GM12875 (cell line): ENCODE data around the gene POLR1D.

Source experiments
- H3K4me3 ChIP-seq: one replicate; pipeline ENCODE4 v1.5.1; 2011; ENCODE audit warnings: low read depth, low read length, control low read depth
- TF ChIP-seq, protein P1 (sequence below): IDR thresholded peaks from 2 replicates; pipeline ENCODE4 v1.5.1; 2011; ENCODE audit warnings: low read depth, mild to moderate bottlenecking, control low read depth, inconsistent platforms, low read length, moderate library complexity, borderline replicate concordance; ENCODE audit not compliant: insufficient read depth

Gene POLR1D

DNA sequence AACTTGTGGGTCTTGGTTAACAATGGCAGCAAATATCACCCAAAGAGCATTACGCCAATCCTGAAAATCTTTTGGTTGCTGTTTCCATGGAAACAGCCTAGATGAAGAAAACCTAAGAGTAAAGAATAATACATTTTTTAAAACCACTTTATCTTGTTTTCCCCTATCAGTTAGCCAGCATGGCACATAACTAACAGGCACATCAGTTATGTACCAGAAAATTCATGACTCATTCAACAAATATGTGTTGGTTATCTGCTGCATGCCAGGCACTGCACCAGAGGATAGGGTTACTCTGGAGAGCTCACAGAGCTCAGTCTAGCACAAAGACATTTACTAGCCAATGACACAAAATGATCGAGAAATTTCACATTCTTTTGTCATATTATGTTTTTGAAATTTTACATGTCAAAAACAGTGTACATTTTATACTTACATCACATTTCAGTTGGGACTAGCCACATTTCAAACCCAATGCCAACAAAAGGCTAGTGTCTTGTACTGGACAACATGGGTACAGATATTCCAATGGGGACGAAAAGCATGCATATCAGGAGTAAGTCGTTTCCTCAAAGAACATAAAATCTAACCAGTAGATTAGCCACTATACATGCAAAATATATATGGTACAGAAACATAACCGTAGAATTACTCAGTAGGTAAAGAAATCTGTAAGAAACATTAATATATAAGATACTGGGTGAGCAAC is 21.7 kb upstream of the POLR1D start:
- H3K4me3 ChIP-seq, result no peak overlapping the region

DNA sequence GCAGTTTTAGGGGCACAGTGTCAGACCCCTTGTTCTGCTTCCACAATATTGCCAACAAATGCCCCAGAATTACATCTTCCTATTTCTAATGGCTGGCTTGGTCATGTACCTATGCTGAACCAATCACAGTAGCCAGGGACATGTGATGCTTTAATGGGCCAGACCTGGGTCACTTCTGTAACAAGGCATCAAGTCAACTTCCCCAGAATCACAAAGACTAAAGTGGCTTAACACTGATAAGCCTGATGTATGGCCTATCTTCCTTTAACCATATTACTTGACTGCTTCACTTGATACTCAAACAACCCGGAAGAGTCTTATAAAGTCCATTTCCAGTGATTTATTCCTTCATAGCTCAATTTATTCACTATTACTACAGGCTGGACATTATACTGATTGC is 21.0 kb upstream of the POLR1D start:
- no peak overlapping the region for H3K4me3 ChIP-seq

More for the DNA sequence above, 21.7 kb upstream of the POLR1D start:
- TF ChIP-seq, protein P1, sequence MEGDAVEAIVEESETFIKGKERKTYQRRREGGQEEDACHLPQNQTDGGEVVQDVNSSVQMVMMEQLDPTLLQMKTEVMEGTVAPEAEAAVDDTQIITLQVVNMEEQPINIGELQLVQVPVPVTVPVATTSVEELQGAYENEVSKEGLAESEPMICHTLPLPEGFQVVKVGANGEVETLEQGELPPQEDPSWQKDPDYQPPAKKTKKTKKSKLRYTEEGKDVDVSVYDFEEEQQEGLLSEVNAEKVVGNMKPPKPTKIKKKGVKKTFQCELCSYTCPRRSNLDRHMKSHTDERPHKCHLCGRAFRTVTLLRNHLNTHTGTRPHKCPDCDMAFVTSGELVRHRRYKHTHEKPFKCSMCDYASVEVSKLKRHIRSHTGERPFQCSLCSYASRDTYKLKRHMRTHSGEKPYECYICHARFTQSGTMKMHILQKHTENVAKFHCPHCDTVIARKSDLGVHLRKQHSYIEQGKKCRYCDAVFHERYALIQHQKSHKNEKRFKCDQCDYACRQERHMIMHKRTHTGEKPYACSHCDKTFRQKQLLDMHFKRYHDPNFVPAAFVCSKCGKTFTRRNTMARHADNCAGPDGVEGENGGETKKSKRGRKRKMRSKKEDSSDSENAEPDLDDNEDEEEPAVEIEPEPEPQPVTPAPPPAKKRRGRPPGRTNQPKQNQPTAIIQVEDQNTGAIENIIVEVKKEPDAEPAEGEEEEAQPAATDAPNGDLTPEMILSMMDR, result no peak

DNA sequence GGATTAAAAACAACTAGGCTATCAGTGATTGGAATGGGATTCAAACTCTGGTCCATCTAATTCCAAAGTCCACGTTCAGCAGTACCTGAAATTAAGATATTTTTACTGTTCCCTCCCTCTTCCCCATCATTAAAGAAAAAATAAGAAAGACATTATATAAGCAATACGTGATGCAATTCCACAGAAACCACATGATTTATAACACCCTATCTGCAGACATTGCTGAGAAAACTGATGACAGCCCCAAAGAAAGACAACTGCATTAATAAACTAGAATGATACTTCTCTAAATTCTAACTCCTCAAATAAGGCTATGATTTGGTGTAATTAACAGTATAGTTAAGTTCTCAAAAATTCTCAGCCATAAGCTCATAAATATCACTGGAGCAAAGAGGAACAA is 20.5 kb upstream of the POLR1D start:
- no peak overlapping the region for H3K4me3 ChIP-seq

More for the DNA sequence above, 21.0 kb upstream of the POLR1D start:
- TF ChIP-seq, protein P1, result no peak

DNA sequence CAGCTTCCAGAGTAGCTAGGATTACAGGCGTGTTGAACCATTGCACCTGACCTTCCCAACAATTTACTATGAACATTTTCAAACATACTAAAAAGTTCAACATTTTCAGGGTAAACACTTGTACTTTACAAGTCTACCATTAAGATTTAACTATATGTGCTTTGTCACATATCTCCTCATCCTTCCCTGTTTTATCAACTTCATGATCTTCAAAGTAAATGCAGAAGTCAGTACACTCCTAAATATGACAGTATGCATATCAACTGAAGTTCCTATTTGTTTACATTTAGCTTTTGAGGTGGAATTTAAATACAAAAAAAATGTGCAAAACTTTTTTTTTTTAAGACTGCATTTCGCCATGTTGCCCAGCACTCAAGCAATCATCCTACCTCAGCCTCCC is 19.9 kb upstream of the POLR1D start:
- TF ChIP-seq, protein P1, result no peak
- no peak overlapping the region for H3K4me3 ChIP-seq

More for the DNA sequence above, 20.5 kb upstream of the POLR1D start:
- TF ChIP-seq, protein P1, result no peak

DNA sequence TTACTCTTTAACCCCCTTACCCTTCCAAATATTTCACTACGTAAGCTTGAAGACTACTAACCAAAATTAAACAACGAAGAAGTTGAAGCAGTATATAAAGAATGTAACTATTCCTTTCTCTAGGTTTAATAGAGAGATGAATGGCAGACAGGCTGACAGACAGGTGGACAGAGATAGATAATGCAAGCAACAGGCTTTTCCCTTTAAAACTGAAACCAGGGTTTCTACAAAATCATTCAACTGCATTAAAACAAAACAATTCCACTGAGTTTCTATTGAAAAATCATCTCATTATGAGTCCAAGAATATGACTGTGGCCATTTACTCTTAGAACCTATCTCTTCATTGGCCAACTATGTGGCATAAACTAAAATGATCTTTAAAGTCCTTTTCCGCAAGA is 16.6 kb upstream of the POLR1D start:
- TF ChIP-seq, protein P1, result no peak
- H3K4me3 ChIP-seq, result no peak overlapping the region

DNA sequence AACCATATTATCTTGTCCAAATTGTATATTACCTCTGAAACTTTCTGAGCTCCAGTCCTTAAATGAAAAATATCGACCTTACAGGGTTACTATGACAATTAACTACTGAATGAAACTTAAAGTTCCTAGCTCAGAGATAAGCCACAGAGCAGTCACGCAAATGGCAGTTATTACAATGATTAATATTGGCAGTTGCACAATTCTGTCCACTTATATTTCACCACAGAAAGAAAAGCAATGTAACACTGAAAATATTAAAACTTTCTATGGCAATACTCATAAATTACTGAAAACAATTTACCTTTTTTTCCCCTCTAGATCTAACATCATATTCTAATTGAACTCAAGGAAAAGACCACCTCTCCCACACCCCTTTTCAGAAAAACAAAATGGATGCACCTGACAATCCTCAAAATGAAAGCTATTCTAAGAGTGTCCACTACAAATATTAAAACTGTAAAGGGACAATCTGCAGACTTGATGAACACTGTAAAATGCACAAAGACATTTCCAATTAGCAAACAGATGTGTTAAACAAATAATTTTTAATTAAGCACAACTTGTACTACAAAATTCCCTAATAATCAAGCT is 16.0 kb upstream of the POLR1D start:
- TF ChIP-seq, protein P1, result no peak
- no peak overlapping the region for H3K4me3 ChIP-seq

DNA sequence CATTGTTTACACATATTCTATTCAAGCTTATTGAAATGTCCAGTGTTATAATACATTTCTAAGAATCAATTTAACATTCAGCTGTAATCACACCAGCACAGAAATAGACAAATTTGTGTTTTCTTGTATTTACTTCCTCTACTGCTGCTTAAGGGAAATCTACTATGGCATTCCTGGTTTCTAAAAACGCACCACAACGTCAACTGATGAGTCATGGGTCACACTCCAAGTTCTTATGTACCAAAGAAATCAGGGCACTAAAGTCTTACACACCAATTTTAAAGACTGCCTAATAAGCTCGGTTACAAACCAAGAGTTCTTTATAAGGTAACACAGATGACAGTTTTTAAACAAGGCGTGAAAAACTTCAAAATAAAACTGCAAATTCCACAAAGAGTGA is 14.6 kb upstream of the POLR1D start:
- H3K4me3 ChIP-seq, result no peak overlapping the region
- TF ChIP-seq, protein P1, result no peak
